ENCODE results near the gene MGAT1.
A peak's percentile ranks its signal among the peaks of the same experiment; 100 is the strongest.

The MGAT1 gene

GRCh38 chr5:180823940-180824629 lies 21.5 kb upstream of the MGAT1 start:
- DNase-seq = no peak

- DNase-seq = no peak
Observed at GRCh38 chr5:180823346-180823745, 20.7 kb upstream of the MGAT1 start.

DNA sequence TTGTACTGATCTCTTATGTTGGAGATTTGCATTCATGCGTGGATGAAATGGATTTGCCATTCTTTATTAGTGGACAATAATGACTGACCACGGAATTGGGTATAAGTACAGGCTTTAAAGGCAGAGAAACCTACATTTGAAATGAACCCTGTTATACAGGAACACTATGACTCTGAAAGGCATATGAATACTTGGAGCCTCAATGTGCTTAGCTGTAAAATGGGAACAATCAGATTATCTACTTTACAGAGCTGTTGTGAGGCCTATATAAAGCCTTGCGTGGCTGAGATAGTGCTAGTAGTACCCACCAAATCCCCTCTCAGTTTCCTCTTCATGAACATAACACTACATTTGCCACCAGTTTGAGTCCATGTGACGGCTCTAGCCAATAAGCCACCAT lies 18.9 kb upstream of the MGAT1 start:
- no peak for DNase-seq

DNA sequence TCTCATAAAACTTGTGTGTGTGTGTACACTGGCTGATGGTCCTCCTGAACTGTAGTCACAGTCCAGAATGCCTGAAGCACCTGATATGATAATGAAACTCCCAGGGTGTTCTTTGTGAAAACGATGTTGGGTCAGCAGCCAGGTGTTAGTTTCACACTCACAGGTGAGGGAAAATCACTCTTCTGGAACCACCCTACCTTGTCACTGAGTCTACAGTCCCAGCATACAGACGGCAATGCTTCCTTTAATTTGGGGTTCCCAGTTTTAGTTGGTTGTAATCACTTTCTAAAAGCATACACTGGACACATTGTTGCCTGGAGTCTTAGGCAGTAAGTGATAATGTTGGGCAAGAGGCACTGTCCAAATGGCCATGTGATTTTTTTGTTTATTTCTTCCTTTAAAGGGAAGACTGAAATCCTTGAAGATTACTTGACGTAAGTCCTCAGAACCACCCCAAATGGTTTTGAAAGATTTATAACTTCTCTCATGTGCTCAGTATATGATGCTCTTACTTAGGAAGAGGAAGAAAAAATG lies 18.2 kb upstream of the MGAT1 start:
- no peak for DNase-seq

DNA sequence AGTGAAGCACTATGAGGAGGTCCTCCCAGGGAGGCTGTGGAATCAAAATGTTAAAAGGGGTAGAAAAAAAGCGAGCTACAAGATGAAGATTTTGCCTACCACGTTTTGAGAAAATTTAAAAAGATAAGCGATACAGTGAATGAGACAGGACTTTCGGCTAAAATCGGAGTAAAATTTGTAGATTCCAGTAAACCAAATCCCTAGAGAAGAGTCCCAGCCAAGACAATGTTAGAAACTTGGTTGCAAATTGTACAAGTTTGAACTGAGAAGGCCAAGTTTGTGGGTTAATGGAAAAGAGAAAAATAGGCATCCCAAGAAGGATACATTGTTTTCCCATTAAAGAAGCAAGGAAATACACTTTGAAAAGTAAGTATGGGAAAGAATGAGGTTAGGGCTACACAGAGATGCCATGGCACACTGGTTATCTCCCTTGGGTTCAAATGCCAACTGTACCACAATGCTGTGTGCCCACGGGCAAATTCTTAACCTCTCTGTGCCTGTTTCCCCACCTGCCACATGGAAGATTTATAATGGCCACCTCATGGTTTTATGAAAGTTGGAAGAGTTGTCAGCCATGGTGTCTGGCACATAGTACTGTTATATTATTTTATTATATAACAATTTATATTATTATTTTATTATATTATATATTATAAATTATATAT lies 16.2 kb upstream of the MGAT1 start:
- DNase-seq = no peak

DNA sequence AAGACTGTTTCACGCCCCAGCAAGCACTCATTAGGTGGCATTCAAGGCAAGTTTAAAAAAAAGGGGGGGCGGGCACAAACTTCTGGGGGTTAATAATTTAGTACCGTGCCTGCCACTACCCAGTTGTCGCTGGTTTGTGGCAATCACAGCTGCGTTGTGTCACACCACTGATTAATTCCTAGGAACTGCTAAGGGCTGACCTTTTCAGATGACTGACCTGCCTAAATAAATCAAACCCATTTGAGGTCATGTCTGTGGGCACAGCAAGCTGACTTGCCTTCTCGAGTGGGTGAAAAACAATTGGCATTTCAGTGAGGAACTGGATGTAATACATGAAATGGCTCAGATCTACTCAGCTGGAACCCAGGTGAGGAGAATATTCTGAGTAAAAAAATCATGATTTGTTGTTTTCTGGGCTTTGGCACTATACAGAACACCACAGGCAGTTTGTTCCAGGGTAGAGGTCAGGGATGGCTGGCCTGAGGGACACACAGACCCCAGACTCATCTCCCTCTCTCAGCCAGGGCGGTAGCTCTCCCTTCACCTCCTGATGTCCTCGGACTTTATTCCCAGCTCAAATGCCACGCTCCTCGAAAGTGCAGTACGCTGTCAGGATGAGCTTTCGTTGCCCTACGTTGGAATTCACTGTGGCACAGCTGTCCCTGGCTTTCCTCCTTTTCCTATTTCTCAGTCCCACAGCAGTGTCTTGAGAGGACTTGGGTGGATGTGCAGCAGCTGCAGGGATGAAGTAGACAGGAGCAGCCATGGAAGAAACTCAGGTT lies 15.5 kb upstream of the MGAT1 start:
- no peak for DNase-seq

GRCh38 chr5:180816608-180817534 lies 14.3 kb upstream of the MGAT1 start:
- no peak for DNase-seq

- no peak for DNase-seq
Observed at GRCh38 chr5:180815293-180815917, 12.8 kb upstream of the MGAT1 start.

- DNase-seq = no peak
Observed at GRCh38 chr5:180813420-180813819, 10.8 kb upstream of the MGAT1 start.

DNA sequence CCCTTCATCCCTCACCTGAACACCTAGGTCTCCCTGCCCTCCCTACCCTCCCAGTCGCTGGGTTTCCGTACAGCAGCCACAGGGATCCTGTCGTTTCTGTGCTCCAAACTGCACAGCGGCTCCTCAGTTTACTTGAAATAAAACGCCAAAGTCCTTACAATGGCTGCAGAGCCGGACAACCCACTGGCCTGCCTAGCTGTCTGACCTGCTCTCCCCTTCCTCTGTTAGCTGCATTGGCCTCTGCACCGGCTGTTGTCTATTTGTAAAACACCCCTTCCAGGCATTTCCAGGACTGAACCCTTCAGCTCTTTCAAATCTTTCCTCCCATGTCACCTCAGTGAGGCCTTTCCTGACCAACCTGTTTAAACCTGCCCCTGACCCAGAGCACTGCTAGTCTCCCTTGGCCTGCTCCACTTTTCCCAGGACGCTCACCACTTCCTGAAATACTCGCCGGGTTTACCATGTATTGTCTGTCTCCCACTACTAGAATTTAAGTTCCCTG lies 9.1 kb upstream of the MGAT1 start:
- no peak for DNase-seq

DNA sequence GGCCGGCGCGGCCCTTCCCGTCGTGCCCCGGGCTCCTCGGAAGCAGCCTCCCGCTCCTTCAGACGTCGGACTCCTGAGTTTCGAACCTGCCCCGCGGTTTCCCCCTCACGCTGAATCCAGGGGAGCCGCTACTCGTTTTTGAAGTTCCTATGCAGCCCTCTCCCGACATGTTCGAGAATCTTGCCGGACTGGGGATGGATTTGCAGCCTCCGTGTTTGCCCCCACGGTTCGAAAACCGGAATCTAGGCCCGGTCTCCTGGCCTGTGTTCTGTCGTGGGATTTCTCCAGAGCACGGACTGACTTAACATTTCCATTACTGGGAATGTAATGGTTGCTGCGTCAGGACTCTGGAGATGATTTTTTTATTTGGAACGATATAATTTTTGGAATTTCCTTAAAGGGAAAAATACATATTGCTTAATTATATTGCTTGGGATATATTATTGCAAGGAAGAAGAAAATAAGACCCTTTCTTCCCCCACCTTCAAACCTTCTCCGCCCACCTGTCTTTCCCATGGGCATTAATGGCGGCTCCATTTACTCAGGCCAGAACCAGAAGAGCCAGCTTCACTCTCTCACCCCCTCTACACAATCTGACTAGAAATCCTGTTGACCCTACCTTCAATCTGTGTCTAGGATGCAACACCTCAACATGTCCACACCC lies 8.5 kb upstream of the MGAT1 start:
- DNase-seq = no peak

DNA sequence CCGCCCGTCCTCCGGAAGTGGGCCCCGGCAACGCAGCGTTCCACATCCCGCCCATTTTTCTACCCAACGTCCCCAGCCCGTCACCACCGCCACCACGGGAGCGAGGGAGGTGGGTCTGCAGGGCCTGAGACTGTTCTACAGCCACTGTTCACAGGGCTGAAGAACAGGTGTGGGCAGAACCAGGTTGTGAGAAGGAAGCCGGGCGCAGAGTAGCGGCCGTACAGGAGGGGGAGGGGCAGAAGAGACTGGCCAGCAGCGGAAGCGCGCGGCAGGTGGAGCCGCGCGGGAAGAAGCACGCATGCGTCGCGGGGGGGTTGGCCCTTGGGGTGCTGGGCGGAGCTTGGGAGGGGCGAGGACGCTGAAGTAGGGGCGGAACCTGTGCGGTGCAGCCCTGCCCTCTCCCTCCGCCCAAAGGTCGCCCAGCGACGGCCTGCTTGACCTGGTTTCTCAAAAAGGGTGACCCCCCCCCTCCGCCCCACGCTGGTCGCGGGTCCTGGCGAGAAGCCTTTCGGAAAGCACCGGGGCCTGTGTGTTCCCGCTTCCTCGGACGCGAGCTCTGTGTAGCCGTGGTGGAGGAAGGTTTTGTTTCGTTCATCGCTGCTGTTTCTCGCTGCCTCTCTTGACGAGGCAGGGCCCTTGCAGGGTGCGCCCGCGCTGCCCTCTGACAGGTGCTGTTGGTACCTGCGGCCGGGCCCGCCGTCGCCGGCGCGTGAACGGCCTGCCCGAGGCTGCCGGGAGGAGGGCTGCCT lies 7.8 kb upstream of the MGAT1 start:
- peak; percentile 84 for DNase-seq

GRCh38 chr5:180809403-180810209 lies 7.0 kb upstream of the MGAT1 start:
- peak; percentile 55 for DNase-seq

DNA sequence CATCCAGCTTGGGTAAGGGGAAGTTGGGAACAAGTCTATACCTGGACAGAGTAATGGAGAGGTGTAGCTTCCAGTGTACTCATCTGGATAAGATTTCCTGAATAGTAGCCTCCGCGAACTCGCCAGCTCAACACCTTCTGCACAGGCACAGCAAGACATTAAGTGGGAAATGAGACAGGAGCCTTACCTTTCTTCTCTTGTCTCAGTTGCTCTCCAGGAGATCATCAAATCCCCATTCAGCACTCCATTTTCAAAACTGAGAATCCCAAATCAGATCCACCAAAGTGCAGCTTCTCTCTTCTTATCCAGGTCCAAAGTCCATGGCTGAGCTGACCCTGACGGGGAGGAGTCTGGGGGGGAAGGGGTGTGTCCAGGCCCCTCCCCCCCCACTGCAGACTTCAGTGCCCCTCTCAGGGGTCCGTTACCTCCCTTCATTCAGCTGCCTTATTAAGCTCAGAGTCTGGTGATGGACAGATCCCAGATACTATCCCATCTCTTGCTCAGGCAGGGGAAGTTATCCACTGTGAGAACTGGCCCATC lies 5.9 kb upstream of the MGAT1 start:
- no peak for DNase-seq

- DNase-seq = no peak
Observed at GRCh38 chr5:180807654-180808414, 5.2 kb upstream of the MGAT1 start.

DNA sequence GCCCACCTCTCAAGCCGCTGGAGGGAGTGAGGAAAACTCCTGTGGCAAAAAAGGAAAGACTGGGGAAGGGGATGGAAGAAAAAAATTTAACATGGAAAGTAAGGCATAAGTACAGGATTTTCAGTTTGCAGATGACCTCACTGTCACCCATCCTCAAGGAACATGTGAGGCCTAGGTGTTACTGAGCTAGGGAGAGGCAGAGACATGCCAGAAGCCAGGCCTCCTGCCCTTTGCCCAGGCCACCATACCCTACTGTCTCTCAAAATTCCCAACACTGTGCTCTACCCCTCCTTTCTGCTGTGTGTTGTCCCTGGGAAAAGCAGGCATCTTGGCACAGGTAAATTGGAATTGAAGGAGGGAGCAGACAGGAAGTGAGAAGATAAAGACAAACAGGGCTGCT lies 4.4 kb upstream of the MGAT1 start:
- no peak for DNase-seq

- DNase-seq = no peak
Observed at GRCh38 chr5:180806351-180807011, 3.9 kb upstream of the MGAT1 start.

- no peak for DNase-seq
Observed at GRCh38 chr5:180804129-180804618, 1.6 kb upstream of the MGAT1 start.
